HL-60 (cell line): ENCODE results near the gene S100A16.

ENCODE experiments used
- DNase-seq, 2 experiments: peaks; one replicate each; pipeline ENCODE4 v3.0.0-alpha.2; 2010 to 2020; ENCODE audit warnings: low read depth in 1 of 2, low spot score in 1 of 2
- H3K27ac ChIP-seq: fragments of 250-450 bp; sonication (Bioruptor Pico); replicated peaks from 2 replicates; pipeline ENCODE4 v1.5.1; 2020; ENCODE audit warnings: mild to moderate bottlenecking, moderate library complexity
- H3K27me3 ChIP-seq: fragments of 250-450 bp; sonication (Bioruptor Pico); 2 replicates; pipeline ENCODE4 v1.5.1; 2021; ENCODE audit warnings: mild to moderate bottlenecking, moderate library complexity; ENCODE audit not compliant: insufficient read depth, poor library complexity, severe bottlenecking
- H3K4me3 ChIP-seq: replicated peaks from 2 replicates; pipeline ENCODE4 v1.5.1; 2011; ENCODE audit warnings: mild to moderate bottlenecking, control low read depth, low read length; ENCODE audit not compliant: insufficient read depth
- CTCF ChIP-seq: IDR thresholded peaks from one replicate; pipeline ENCODE4 v1.5.1; 2011; ENCODE audit warnings: low read length, control low read depth, inconsistent platforms; ENCODE audit not compliant: insufficient read depth
- GABPA ChIP-seq: IDR thresholded peaks from 2 replicates; pipeline ENCODE4 v1.6.1; 2012; ENCODE audit warnings: low read depth
- POLR2AphosphoS5 ChIP-seq: IDR thresholded peaks from 2 replicates; pipeline ENCODE4 v1.6.1; 2012; ENCODE audit warnings: low read depth
- REST ChIP-seq: IDR thresholded peaks from 2 replicates; pipeline ENCODE4 v1.6.1; 2012; ENCODE audit warnings: low read depth; ENCODE audit not compliant: insufficient replicate concordance
- SPI1 ChIP-seq: IDR thresholded peaks from 2 replicates; pipeline ENCODE4 v1.6.1; 2012; ENCODE audit warnings: low read depth, mild to moderate bottlenecking, borderline replicate concordance

The S100A16 gene

GRCh38 chr1:153614906-153615305 is 2.0 kb upstream of the S100A16 start:
- no peak for DNase-seq
- Histone ChIP-seq H3K4me3 (no peak overlapping the region), H3K27ac (no peak overlapping the region), H3K27me3 (no peaks in the 10 kb centered on the region)
- TF ChIP-seq CTCF = no peak
- no peak for TF ChIP-seq REST
- no peak for TF ChIP-seq POLR2AphosphoS5
- no peak for TF ChIP-seq GABPA
- no peak for TF ChIP-seq SPI1

GRCh38 chr1:153614189-153614900 is 1.4 kb upstream of the S100A16 start:
- no peak for DNase-seq
- H3K27ac ChIP-seq = no peak overlapping the region
- H3K4me3 ChIP-seq = no peak overlapping the region
- no peak for TF ChIP-seq SPI1
- TF ChIP-seq GABPA = no peak
- TF ChIP-seq REST = no peak
- TF ChIP-seq POLR2AphosphoS5 = no peak
- no peak for TF ChIP-seq CTCF
- no peaks in the 10 kb centered on the region for H3K27me3 ChIP-seq

- Histone ChIP-seq H3K4me3 (no peak overlapping the region), H3K27me3 (no peaks in the 10 kb centered on the region), H3K27ac (no peak overlapping the region)
- TF ChIP-seq GABPA = no peak
- TF ChIP-seq POLR2AphosphoS5 = no peak
- TF ChIP-seq CTCF = no peak
- TF ChIP-seq SPI1 = no peak
- TF ChIP-seq REST = no peak
- no peak for DNase-seq
Measured at GRCh38 chr1:153613406-153613805, 469 bp upstream of the S100A16 start.
